ENCODE data around the gene INF2. TPM values are rescaled to one million over a fixed set of nuclear protein-coding genes. Genes with fewer than 3 reads are reported as not detected.

INF2 gene
- total and polyA plus RNA-seq, 9 of the 15 experiments (the other 6 are each of a cell fraction or from before 2014, with no cell fraction given): 0.56 to 31.3 (median 7.8) TPM

DNA sequence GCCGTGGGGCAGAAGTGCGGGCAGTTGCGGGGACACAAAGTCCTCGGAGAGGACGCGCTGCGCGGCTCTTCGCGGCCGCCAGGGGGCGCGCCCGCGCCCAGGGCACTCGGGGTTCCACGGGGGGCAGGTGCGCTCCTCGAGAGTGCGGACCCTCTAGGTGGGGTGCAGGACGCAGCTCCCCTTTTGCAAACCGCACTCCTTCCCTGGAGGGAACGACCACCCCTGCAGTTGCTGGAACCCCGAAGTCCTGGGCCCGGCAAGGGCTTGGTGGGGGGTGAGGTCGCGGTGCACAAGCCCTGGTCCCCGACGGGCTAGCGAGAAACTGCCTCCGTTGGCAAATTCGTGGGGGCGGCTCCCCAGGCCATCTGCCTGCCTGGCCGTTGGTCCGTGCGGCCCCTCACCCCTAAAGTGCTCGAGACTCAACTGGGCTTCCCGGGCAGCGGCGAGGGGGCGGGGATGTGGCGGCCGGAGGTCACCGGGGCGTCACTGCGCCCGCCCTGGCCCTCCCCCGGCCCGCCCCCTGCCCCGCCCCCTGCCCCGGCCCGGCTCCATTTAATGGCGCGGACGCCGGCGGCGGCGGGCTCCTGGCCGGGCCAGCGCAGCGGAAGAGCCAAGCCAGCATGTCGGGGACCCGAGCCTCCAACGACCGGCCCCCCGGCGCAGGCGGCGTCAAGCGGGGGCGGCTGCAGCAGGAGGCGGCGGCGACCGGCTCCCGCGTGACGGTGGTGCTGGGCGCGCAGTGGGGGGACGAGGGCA is 34.4 kb downstream of the INF2 start, which contains the start of gene ADSS1 (continued):
- TF ChIP-seq, protein P1, sequence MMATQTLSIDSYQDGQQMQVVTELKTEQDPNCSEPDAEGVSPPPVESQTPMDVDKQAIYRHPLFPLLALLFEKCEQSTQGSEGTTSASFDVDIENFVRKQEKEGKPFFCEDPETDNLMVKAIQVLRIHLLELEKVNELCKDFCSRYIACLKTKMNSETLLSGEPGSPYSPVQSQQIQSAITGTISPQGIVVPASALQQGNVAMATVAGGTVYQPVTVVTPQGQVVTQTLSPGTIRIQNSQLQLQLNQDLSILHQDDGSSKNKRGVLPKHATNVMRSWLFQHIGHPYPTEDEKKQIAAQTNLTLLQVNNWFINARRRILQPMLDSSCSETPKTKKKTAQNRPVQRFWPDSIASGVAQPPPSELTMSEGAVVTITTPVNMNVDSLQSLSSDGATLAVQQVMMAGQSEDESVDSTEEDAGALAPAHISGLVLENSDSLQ (IDR thresholded peaks at IDR 0.05): no peak
- TF ChIP-seq RBM17 (IDR thresholded peaks at IDR 0.05; ENCODE audit: borderline replicate concordance, low read depth, low read length) (no peak), C11orf30 (IDR thresholded peaks at IDR 0.05; ENCODE audit: low read depth) (peak; percentile 35; the same call in 1 of the 2 replicates), RB1 (IDR thresholded peaks at IDR 0.05; ENCODE audit: low read depth) (peak; percentile 74; the same call in 1 of the 2 replicates), MAFF (IDR thresholded peaks at IDR 0.05; ENCODE audit: low read length) (no peak)
- TF ChIP-seq, protein P2, sequence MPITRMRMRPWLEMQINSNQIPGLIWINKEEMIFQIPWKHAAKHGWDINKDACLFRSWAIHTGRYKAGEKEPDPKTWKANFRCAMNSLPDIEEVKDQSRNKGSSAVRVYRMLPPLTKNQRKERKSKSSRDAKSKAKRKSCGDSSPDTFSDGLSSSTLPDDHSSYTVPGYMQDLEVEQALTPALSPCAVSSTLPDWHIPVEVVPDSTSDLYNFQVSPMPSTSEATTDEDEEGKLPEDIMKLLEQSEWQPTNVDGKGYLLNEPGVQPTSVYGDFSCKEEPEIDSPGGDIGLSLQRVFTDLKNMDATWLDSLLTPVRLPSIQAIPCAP (CRISPR knock-in tag; IDR thresholded peaks at IDR 0.05; ENCODE audit: borderline replicate concordance): no peak
- TF ChIP-seq, protein P3, sequence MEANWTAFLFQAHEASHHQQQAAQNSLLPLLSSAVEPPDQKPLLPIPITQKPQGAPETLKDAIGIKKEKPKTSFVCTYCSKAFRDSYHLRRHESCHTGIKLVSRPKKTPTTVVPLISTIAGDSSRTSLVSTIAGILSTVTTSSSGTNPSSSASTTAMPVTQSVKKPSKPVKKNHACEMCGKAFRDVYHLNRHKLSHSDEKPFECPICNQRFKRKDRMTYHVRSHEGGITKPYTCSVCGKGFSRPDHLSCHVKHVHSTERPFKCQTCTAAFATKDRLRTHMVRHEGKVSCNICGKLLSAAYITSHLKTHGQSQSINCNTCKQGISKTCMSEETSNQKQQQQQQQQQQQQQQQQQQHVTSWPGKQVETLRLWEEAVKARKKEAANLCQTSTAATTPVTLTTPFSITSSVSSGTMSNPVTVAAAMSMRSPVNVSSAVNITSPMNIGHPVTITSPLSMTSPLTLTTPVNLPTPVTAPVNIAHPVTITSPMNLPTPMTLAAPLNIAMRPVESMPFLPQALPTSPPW (CRISPR knock-in tag; IDR thresholded peaks at IDR 0.05): peak; percentile 59

Measured in K562 (cell line).